ENCODE data around the gene RXRA.

RXRA gene

GRCh38 chr9:134420974-134421432, 94.7 kb downstream of the RXRA start:
- no peak overlapping the region for H3K27ac ChIP-seq (ENCODE audit: low read depth, low read length, poor library complexity, severe bottlenecking)
- H3K79me2 ChIP-seq (ENCODE audit: insufficient read depth, low read length): no peaks in the 10 kb centered on the region
- H3K4me3 ChIP-seq (ENCODE audit: low read depth, low read length, poor library complexity, severe bottlenecking): no peak overlapping the region
- H3K4me1 ChIP-seq (ENCODE audit: insufficient read depth, low read length, severe bottlenecking): no peaks in the 10 kb centered on the region
- no peak for TF ChIP-seq EZH2 (IDR thresholded peaks at IDR 0.05; ENCODE audit: borderline replicate concordance, low read length)
- TF ChIP-seq CTCF (IDR thresholded peaks at IDR 0.05; ENCODE audit: low read length): no peak
- no peak overlapping the region for H2AFZ ChIP-seq (ENCODE audit: low read length)
- no peak overlapping the region for H3K9ac ChIP-seq (ENCODE audit: low read length)
- H3K27me3 ChIP-seq (ENCODE audit: insufficient read depth, low read length): peaks cover 4% of the 10 kb centered on the region; the same call in 1 of the 2 replicates
- H3K9me3 ChIP-seq (ENCODE audit: low read length): no peaks in the 10 kb centered on the region
- H4K20me1 ChIP-seq (ENCODE audit: insufficient read depth, low read length): no peaks in the 10 kb centered on the region
- H3K4me2 ChIP-seq (ENCODE audit: low read length): no peak overlapping the region
- no peaks in the 10 kb centered on the region for H3K36me3 ChIP-seq (ENCODE audit: insufficient read depth, low read length)
- no peaks in the 10 kb centered on the region for H3K9me2 ChIP-seq (ENCODE audit: low read depth, low read length)
- no peaks in the 10 kb centered on the region for H3F3A ChIP-seq (ENCODE audit: insufficient read depth, low read length)

GRCh38 chr9:134421888-134422287, 95.6 kb downstream of the RXRA start:
- H3K27ac ChIP-seq (ENCODE audit: low read depth, low read length, poor library complexity, severe bottlenecking): no peak overlapping the region
- H3K36me3 ChIP-seq (ENCODE audit: insufficient read depth, low read length): no peaks in the 10 kb centered on the region
- no peaks in the 10 kb centered on the region for H3F3A ChIP-seq (ENCODE audit: insufficient read depth, low read length)
- no peak overlapping the region for H3K4me3 ChIP-seq (ENCODE audit: low read depth, low read length, poor library complexity, severe bottlenecking)
- H2AFZ ChIP-seq (ENCODE audit: low read length): no peak overlapping the region
- TF ChIP-seq CTCF (IDR thresholded peaks at IDR 0.05; ENCODE audit: low read length): no peak
- no peaks in the 10 kb centered on the region for H3K9me3 ChIP-seq (ENCODE audit: low read length)
- no peak overlapping the region for H3K9ac ChIP-seq (ENCODE audit: low read length)
- no peaks in the 10 kb centered on the region for H4K20me1 ChIP-seq (ENCODE audit: insufficient read depth, low read length)
- no peaks in the 10 kb centered on the region for H3K9me2 ChIP-seq (ENCODE audit: low read depth, low read length)
- peaks cover 4% of the 10 kb centered on the region; the same call in 1 of the 2 replicates for H3K27me3 ChIP-seq (ENCODE audit: insufficient read depth, low read length)
- no peaks in the 10 kb centered on the region for H3K4me1 ChIP-seq (ENCODE audit: insufficient read depth, low read length, severe bottlenecking)
- no peaks in the 10 kb centered on the region for H3K79me2 ChIP-seq (ENCODE audit: insufficient read depth, low read length)
- H3K4me2 ChIP-seq (ENCODE audit: low read length): no peak overlapping the region

GRCh38 chr9:134422301-134423090, 96.2 kb downstream of the RXRA start:
- H3K79me2 ChIP-seq (ENCODE audit: insufficient read depth, low read length): no peaks in the 10 kb centered on the region

More at GRCh38 chr9:134422301-134423090, 96.2 kb downstream of the RXRA start:
- Histone ChIP-seq H3F3A (ENCODE audit: insufficient read depth, low read length) (no peaks in the 10 kb centered on the region), H3K4me3 (ENCODE audit: low read depth, low read length, poor library complexity, severe bottlenecking) (no peak overlapping the region), H3K36me3 (ENCODE audit: insufficient read depth, low read length) (no peaks in the 10 kb centered on the region), H3K4me2 (ENCODE audit: low read length) (no peak overlapping the region), H3K4me1 (ENCODE audit: insufficient read depth, low read length, severe bottlenecking) (no peaks in the 10 kb centered on the region), H3K9ac (ENCODE audit: low read length) (no peak overlapping the region), H3K27me3 (ENCODE audit: insufficient read depth, low read length) (peaks cover 4% of the 10 kb centered on the region; the same call in 1 of the 2 replicates), H3K27ac (ENCODE audit: low read depth, low read length, poor library complexity, severe bottlenecking) (no peak overlapping the region), H2AFZ (ENCODE audit: low read length) (no peak overlapping the region), H3K9me2 (ENCODE audit: low read depth, low read length) (no peaks in the 10 kb centered on the region), H4K20me1 (ENCODE audit: insufficient read depth, low read length) (no peaks in the 10 kb centered on the region), H3K9me3 (ENCODE audit: low read length) (no peaks in the 10 kb centered on the region)
- TF ChIP-seq CTCF (IDR thresholded peaks at IDR 0.05; ENCODE audit: low read length): no peak
- no peak for TF ChIP-seq EZH2 (IDR thresholded peaks at IDR 0.05; ENCODE audit: borderline replicate concordance, low read length)
